GM12874 (cell line): Measurements from ENCODE around the gene USP17L10.
"Not testable (repeated sequence)": the region's sequence is repeated elsewhere in the genome, so short reads cannot be mapped to it uniquely, and the experiment has no call there.

Experiments used
- CTCF ChIP-seq: IDR thresholded peaks from 2 replicates; pipeline ENCODE4 v1.5.1; 2011; ENCODE audit warnings: low read depth, mild to moderate bottlenecking, control low read depth, low read length, moderate library complexity; ENCODE audit not compliant: insufficient read depth

USP17L10 gene

GRCh38 chr4:9247953-9248680 is 37.7 kb downstream of the USP17L10 start, which contains the start of gene USP17L18:
Gene USP17L18 (plus strand): TSS chr4:9248630. CDS start chr4:9248630, 0 bp downstream.
- not testable (repeated sequence) for TF ChIP-seq CTCF

- TF ChIP-seq CTCF = not testable (repeated sequence)
Measured at GRCh38 chr4:9253078-9253477, 42.6 kb downstream of the USP17L10 start, which contains the start of gene USP17L19. Gene USP17L19 (plus strand): TSS chr4:9253378. CDS start chr4:9253378, 0 bp downstream.

GRCh38 chr4:9257824-9258223 is 47.4 kb downstream of the USP17L10 start, which contains the start of gene USP17L20:
Gene USP17L20 (plus strand): TSS chr4:9258124. CDS start chr4:9258124, 0 bp downstream.
- not testable (repeated sequence) for TF ChIP-seq CTCF
